ENCODE data around the gene ARHGEF5.
"Not testable (repeated sequence)": the region's sequence is repeated elsewhere in the genome, so short reads cannot be mapped to it uniquely, and the experiment has no call there.

The ARHGEF5 gene

GRCh38 chr7:144384555-144385245 lies 29.5 kb downstream of the ARHGEF5 start:
- no peak for DNase-seq

- DNase-seq, result no peak
Observed at GRCh38 chr7:144386741-144387140, 31.5 kb downstream of the ARHGEF5 start.

- DNase-seq, result no peak
Observed at GRCh38 chr7:144388950-144389349, 33.7 kb downstream of the ARHGEF5 start.

GRCh38 chr7:144390481-144390880 lies 35.3 kb downstream of the ARHGEF5 start:
- DNase-seq, result no peak

- DNase-seq, result no peak
Observed at GRCh38 chr7:144391014-144391413, 35.8 kb downstream of the ARHGEF5 start.

GRCh38 chr7:144391823-144392255 lies 36.6 kb downstream of the ARHGEF5 start:
- peak; percentile 67 for DNase-seq

- no peak for DNase-seq
Observed at GRCh38 chr7:144397086-144397485, 41.9 kb downstream of the ARHGEF5 start.

- no peak for DNase-seq
Observed at GRCh38 chr7:144398291-144398690, 43.1 kb downstream of the ARHGEF5 start.

- no peak for DNase-seq
Observed at GRCh38 chr7:144398911-144399310, 43.7 kb downstream of the ARHGEF5 start.

- no peak for DNase-seq
Observed at GRCh38 chr7:144399946-144400345, 44.7 kb downstream of the ARHGEF5 start.

GRCh38 chr7:144401490-144401889 lies 46.3 kb downstream of the ARHGEF5 start:
- no peak for DNase-seq

- no peak for DNase-seq
Observed at GRCh38 chr7:144403102-144403501, 47.9 kb downstream of the ARHGEF5 start.

GRCh38 chr7:144403649-144404061 lies 48.5 kb downstream of the ARHGEF5 start, which contains the start of gene NOBOX:
NOBOX (minus strand) TSS chr7:144403693.
- no peak for DNase-seq

GRCh38 chr7:144404946-144405345 lies 49.7 kb downstream of the ARHGEF5 start:
- DNase-seq, result no peak

- DNase-seq, result no peak
Observed at GRCh38 chr7:144407266-144407931, 52.2 kb downstream of the ARHGEF5 start.

- DNase-seq, result no peak
Observed at GRCh38 chr7:144408121-144408520, 52.9 kb downstream of the ARHGEF5 start.

- DNase-seq, result no peak
Observed at GRCh38 chr7:144410441-144410840, 55.2 kb downstream of the ARHGEF5 start.

- DNase-seq, result no peak
Observed at GRCh38 chr7:144414815-144415214, 59.6 kb downstream of the ARHGEF5 start.

- no peak for DNase-seq
Observed at GRCh38 chr7:144415858-144416257, 60.7 kb downstream of the ARHGEF5 start.

- DNase-seq, result no peak
Observed at GRCh38 chr7:144416341-144416740, 61.1 kb downstream of the ARHGEF5 start.

- DNase-seq, result not testable (repeated sequence)
Observed at GRCh38 chr7:144418931-144419330, 63.7 kb downstream of the ARHGEF5 start.

- not testable (repeated sequence) for DNase-seq
Observed at GRCh38 chr7:144427539-144427938, 72.3 kb downstream of the ARHGEF5 start.

- no peak for DNase-seq
Observed at GRCh38 chr7:144428431-144428830, 73.2 kb downstream of the ARHGEF5 start.

Data from hematopoietic multipotent progenitor cell treated with erythropoietin and hydrocortisone succinate and interleukin-3 and kit ligand, for 8 days (in vitro differentiated cells).